ENCODE results near the gene TLE7.

TLE7 gene

DNA sequence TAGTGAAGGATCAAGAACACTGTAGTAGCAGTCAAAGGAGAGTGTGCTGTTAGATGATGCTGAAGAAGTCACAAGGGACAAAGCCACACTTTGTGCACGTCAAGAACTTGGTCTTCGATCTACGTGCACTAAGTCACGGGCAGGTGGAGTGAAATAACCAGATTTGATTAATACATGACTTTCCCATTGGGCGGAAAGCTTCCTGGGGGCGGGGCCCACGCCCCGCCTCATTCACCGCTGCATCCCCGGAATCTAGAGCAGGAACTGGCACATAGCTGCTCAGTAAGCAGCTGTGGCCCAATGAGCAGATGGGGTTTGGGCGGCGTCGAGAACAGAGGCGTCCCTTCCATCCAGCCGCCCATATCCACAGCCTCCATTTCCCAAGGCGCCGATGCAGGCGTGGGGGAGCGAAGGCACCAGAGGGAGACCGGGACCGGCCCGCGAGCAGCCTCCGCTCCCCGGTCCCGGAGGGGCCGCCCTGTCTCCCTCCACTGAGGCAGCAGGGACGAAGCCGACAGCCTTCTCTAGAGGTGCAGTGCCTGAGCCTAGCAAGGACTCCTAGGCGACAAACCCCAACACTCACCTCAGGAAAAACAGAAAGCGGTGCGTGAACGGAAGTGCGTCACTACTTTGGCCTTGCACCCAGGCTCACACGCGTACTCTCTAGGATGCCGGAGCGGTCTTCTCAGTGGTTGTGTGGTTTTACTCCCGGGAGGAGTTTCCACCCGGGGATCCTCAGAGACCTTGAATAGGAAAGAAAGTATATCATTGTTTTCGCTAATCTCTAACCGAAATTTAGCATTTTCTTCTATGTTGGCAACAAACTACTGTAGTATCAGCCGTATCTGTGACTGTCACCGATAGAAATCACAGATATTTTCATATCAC, 42.4 kb upstream of the TLE7 start (continued):
- TF ChIP-seq ZNF514 (tag by site-specific recombination; IDR thresholded peaks at IDR 0.05) (no peak), ZNF2 (tag by site-specific recombination; IDR thresholded peaks at IDR 0.05) (0 out of 2 replicates have a peak, but pooled peaks have one; percentile 50), ZNF626 (tag by site-specific recombination; IDR thresholded peaks at IDR 0.05) (no peak), ZNF157 (tag by site-specific recombination; IDR thresholded peaks at IDR 0.05) (no peak), ZNF366 (tag by site-specific recombination; conservative IDR thresholded peaks at IDR 0.05) (peak; percentile 13; the same call in 1 of the 2 replicates), ZNF571 (tag by site-specific recombination; IDR thresholded peaks at IDR 0.05) (no peak), ZXDB (tag by site-specific recombination; IDR thresholded peaks at IDR 0.05) (peak; percentile 78), ZNF24 (tag by site-specific recombination; IDR thresholded peaks at IDR 0.05) (no peak), ZNF747 (tag by site-specific recombination; IDR thresholded peaks at IDR 0.05) (no peak), ZNF175 (tag by site-specific recombination; IDR thresholded peaks at IDR 0.05) (no peak), ZNF37A (tag by site-specific recombination; IDR thresholded peaks at IDR 0.05) (no peak), ZNF146 (tag by site-specific recombination; IDR thresholded peaks at IDR 0.05) (no peak), ZBTB7A (tag by site-specific recombination; IDR thresholded peaks at IDR 0.05; ENCODE audit: low read depth) (no peak), ZNF658 (tag by site-specific recombination; IDR thresholded peaks at IDR 0.05) (no peak), ZNF777 (tag by site-specific recombination; IDR thresholded peaks at IDR 0.05; ENCODE audit: borderline replicate concordance) (0 out of 2 replicates have a peak, but pooled peaks have one; percentile 28), ZNF585B (tag by site-specific recombination; IDR thresholded peaks at IDR 0.05) (no peak), ZSCAN23 (tag by site-specific recombination; IDR thresholded peaks at IDR 0.05) (no peak), REPIN1 (tag by site-specific recombination; IDR thresholded peaks at IDR 0.05; ENCODE audit: low read depth) (peak; percentile 43; the same call in 1 of the 2 replicates), SP2 (tag by site-specific recombination; IDR thresholded peaks at IDR 0.05) (peak; percentile 77), BCL11B (tag by site-specific recombination; IDR thresholded peaks at IDR 0.05; ENCODE audit: low read depth) (no peak), SP3 (tag by site-specific recombination; IDR thresholded peaks at IDR 0.05) (peak; percentile 70), ZNF707 (tag by site-specific recombination; IDR thresholded peaks at IDR 0.05) (no peak), ZNF529 (tag by site-specific recombination; IDR thresholded peaks at IDR 0.05; ENCODE audit: insufficient replicate concordance) (no peak), KLF16 (tag by site-specific recombination; IDR thresholded peaks at IDR 0.05) (peak; percentile 76)
- TF ChIP-seq, protein P1, sequence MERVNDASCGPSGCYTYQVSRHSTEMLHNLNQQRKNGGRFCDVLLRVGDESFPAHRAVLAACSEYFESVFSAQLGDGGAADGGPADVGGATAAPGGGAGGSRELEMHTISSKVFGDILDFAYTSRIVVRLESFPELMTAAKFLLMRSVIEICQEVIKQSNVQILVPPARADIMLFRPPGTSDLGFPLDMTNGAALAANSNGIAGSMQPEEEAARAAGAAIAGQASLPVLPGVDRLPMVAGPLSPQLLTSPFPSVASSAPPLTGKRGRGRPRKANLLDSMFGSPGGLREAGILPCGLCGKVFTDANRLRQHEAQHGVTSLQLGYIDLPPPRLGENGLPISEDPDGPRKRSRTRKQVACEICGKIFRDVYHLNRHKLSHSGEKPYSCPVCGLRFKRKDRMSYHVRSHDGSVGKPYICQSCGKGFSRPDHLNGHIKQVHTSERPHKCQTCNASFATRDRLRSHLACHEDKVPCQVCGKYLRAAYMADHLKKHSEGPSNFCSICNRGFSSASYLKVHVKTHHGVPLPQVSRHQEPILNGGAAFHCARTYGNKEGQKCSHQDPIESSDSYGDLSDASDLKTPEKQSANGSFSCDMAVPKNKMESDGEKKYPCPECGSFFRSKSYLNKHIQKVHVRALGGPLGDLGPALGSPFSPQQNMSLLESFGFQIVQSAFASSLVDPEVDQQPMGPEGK (tag by site-specific recombination; IDR thresholded peaks at IDR 0.05), result peak; percentile 50; the same call in 1 of the 2 replicates
- TF ChIP-seq, protein P2, sequence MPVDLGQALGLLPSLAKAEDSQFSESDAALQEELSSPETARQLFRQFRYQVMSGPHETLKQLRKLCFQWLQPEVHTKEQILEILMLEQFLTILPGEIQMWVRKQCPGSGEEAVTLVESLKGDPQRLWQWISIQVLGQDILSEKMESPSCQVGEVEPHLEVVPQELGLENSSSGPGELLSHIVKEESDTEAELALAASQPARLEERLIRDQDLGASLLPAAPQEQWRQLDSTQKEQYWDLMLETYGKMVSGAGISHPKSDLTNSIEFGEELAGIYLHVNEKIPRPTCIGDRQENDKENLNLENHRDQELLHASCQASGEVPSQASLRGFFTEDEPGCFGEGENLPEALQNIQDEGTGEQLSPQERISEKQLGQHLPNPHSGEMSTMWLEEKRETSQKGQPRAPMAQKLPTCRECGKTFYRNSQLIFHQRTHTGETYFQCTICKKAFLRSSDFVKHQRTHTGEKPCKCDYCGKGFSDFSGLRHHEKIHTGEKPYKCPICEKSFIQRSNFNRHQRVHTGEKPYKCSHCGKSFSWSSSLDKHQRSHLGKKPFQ (tag by site-specific recombination; IDR thresholded peaks at IDR 0.05), result no peak
- TF ChIP-seq, protein P3, sequence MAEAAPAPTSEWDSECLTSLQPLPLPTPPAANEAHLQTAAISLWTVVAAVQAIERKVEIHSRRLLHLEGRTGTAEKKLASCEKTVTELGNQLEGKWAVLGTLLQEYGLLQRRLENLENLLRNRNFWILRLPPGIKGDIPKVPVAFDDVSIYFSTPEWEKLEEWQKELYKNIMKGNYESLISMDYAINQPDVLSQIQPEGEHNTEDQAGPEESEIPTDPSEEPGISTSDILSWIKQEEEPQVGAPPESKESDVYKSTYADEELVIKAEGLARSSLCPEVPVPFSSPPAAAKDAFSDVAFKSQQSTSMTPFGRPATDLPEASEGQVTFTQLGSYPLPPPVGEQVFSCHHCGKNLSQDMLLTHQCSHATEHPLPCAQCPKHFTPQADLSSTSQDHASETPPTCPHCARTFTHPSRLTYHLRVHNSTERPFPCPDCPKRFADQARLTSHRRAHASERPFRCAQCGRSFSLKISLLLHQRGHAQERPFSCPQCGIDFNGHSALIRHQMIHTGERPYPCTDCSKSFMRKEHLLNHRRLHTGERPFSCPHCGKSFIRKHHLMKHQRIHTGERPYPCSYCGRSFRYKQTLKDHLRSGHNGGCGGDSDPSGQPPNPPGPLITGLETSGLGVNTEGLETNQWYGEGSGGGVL (tag by site-specific recombination; IDR thresholded peaks at IDR 0.05), result no peak
- TF ChIP-seq, protein P4, sequence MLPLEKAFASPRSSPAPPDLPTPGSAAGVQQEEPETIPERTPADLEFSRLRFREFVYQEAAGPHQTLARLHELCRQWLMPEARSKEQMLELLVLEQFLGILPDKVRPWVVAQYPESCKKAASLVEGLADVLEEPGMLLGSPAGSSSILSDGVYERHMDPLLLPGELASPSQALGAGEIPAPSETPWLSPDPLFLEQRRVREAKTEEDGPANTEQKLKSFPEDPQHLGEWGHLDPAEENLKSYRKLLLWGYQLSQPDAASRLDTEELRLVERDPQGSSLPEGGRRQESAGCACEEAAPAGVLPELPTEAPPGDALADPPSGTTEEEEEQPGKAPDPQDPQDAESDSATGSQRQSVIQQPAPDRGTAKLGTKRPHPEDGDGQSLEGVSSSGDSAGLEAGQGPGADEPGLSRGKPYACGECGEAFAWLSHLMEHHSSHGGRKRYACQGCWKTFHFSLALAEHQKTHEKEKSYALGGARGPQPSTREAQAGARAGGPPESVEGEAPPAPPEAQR (tag by site-specific recombination; IDR thresholded peaks at IDR 0.05), result no peak
- TF ChIP-seq, protein P5, sequence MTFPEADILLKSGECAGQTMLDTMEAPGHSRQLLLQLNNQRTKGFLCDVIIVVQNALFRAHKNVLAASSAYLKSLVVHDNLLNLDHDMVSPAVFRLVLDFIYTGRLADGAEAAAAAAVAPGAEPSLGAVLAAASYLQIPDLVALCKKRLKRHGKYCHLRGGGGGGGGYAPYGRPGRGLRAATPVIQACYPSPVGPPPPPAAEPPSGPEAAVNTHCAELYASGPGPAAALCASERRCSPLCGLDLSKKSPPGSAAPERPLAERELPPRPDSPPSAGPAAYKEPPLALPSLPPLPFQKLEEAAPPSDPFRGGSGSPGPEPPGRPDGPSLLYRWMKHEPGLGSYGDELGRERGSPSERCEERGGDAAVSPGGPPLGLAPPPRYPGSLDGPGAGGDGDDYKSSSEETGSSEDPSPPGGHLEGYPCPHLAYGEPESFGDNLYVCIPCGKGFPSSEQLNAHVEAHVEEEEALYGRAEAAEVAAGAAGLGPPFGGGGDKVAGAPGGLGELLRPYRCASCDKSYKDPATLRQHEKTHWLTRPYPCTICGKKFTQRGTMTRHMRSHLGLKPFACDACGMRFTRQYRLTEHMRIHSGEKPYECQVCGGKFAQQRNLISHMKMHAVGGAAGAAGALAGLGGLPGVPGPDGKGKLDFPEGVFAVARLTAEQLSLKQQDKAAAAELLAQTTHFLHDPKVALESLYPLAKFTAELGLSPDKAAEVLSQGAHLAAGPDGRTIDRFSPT (tag by site-specific recombination; IDR thresholded peaks at IDR 0.05), result no peak
- TF ChIP-seq, protein P6, sequence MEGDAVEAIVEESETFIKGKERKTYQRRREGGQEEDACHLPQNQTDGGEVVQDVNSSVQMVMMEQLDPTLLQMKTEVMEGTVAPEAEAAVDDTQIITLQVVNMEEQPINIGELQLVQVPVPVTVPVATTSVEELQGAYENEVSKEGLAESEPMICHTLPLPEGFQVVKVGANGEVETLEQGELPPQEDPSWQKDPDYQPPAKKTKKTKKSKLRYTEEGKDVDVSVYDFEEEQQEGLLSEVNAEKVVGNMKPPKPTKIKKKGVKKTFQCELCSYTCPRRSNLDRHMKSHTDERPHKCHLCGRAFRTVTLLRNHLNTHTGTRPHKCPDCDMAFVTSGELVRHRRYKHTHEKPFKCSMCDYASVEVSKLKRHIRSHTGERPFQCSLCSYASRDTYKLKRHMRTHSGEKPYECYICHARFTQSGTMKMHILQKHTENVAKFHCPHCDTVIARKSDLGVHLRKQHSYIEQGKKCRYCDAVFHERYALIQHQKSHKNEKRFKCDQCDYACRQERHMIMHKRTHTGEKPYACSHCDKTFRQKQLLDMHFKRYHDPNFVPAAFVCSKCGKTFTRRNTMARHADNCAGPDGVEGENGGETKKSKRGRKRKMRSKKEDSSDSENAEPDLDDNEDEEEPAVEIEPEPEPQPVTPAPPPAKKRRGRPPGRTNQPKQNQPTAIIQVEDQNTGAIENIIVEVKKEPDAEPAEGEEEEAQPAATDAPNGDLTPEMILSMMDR (tag by site-specific recombination; IDR thresholded peaks at IDR 0.05), result no peak

Measured in HEK293 (cell line).